HG02571 (cell line): ENCODE measurements around the gene CFAP221.
A peak's percentile ranks its signal among the peaks of the same experiment; 100 is the strongest.

Experiments used
- ATAC-seq: cut with Tn5 transposase; IDR thresholded peaks from one replicate; pipeline ENCODE4 v1.9.1; 2021; ENCODE audit warnings: mild to moderate bottlenecking, moderate library complexity; ENCODE audit not compliant: unreplicated experiment

CFAP221 gene

DNA sequence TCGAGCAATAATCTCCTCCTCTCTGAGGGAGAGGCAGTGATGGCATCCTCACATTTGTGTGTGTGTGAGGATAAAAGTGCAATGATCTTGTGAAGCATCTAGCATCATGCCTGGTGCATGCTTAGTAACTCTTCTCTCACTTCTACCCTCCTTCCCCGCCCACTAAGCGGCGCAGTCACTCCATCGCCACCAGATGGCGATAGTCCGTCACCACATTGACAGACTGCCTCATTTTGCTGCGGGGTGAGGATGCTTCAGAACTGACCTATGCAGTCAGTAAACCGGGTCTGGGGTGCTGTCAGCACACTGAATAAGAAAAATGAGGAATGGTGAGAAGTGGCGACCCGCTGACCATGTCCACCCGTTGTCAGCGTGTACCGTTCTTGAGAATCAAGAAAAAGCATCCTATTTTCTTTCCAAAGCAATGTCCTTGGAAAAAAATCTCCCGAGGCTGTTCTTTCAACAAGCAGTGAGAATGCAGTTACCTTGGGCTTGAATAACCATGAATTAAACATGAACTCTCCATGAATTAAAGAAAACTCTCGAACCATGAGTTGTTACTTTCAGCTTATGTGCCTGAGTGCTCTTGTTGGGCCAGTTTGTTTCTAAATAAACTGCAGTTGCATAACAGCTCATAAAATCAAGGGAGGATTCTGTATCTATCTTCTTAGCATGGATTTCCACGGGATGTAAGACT lies 97.5 kb downstream of the CFAP221 start:
- peak; percentile 98 for ATAC-seq

DNA sequence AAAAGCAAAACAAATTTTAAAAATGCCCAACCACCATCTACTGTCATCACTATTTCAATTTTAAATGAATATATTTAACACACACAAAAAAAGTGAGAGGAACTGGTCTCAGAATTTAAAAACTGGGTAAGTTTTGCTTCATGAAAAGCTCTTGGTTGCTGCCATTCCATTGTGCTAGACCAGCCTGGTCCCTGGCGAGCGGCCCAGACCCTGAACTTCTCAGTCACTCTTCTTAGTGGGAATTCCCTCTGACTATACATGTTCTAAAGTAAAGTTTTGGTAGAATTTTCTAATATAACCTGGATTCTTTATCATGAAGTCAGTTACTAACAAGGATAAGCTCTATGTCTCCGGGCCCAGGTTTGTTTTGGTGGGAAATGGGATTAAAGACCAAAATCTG lies 99.9 kb downstream of the CFAP221 start:
- ATAC-seq: no peak

DNA sequence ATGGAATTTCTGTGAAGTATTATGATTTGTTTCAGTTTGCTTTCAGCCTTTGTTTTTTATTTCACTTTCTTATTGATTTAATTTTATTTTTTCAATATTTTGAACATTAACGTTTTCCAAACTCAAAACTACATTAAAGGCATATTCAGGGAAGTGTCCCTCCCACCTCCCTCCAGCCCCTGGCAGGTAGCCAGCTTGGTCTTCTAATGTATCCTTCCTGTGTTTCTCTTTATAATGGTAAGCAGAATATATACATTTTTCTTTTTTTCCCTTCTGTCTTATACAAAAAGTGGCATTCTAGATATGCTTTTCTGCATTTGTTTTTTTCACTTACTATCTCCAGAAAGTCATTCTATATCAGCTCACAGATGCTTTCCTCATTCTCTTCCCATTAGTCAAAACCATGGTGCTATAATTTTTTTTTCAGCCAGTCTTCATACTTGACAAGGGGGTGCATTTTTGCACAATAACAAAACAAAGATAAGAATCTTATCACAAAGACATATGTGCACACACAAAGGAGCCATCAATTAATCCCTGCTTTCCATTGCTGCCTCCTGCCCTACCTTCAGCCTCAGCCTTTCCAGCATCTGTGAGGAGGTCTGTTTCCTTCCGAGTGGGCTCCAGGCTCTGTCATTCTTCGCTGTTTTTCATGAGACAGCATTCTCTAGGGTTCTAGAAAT lies 101.1 kb downstream of the CFAP221 start:
- no peak for ATAC-seq

DNA sequence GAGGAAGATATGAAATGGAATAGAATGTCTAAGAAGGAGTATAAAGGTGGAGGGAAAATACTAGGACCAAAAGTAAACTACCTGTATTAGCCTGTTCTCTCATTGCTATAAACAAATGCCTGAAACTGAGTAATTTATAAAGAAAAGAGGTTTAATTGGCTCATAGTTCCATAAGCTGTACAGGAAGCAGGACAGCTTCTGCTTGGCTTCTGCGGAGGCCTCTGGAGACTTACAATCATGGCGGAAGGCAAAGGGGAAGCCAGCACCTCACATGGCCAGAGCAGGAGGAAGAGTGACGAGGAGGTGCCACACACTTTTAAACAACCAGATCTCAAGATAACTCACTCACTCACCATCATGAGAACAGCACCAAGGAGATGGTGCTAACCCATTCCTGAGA lies 101.9 kb downstream of the CFAP221 start:
- no peak for ATAC-seq

DNA sequence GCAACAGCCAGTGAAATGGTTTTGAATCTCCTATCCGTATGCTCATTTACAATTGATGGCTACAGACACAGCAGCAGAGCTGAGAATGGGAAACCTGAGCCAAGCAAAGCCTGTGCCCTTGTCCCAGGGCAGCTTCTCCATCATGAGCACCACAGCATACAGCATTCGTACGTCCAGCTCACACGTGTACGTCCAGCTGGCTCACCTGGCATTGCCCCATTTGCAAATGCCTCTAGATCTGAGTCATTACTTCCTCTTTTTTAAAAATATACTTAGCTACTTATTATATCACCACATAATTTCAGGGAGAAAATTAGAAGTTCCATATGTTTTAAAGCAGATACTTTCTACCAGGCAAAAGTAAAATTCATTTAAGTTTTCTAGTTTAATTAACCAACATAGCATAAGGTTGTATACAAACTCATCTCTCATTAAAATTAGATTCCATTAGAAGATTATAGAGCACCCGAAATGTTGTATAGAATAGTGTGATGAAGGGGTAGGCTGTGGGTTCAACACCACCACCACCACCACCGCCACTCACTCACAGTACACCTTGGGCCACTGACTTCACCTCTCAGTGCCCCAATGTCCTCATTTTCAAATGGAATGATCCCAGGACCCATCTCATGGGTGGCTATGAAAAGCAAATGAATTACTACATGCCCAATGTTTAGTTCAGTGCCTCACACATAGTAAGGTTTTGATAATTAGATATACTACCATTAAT lies 103.4 kb downstream of the CFAP221 start:
- peak; percentile 95 for ATAC-seq

DNA sequence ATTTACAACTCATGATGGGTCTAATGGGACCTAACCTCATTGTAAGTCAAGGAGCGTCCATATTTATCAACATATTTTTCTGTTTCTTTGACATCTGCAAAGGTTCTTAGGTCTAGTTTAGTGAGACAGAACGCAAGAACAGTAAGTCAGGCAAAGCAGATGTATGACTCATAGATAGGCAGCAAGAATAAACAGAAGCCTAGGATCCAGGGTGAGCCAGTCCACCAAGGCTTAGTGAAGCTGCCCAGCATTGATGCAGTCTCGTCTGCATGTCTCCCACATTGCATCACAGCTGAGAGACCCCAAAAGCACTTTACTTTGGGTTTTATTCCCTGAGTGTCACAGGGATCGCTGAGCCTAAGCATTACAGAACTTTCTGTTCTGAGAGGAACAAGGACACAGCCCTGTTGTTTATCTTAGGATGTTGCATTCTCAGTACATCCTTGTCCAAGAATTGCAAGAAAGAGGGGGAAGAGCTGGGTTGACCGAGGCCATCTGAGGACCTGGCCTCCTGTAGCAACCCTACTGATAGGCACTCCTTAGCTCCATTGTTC lies 105.2 kb downstream of the CFAP221 start:
- no peak for ATAC-seq

DNA sequence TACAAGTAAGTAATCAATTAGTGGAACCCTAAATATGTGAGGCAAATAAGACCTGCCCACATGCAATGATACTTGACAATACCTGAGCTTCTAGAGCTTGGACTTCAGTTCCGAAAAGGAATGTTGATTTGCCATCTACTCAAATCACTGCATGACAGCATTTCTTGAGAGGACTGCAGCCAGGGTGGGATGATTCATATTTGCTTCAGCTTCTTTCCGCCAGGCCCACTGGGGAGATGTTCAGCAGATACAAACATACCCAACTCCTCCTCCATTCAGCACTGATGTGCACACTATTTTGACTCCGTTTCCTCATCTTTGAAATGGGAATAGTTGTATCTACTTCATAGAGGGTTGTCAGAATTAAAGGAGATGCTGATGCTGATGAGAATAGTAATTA lies 106.0 kb downstream of the CFAP221 start:
- ATAC-seq: no peak

DNA sequence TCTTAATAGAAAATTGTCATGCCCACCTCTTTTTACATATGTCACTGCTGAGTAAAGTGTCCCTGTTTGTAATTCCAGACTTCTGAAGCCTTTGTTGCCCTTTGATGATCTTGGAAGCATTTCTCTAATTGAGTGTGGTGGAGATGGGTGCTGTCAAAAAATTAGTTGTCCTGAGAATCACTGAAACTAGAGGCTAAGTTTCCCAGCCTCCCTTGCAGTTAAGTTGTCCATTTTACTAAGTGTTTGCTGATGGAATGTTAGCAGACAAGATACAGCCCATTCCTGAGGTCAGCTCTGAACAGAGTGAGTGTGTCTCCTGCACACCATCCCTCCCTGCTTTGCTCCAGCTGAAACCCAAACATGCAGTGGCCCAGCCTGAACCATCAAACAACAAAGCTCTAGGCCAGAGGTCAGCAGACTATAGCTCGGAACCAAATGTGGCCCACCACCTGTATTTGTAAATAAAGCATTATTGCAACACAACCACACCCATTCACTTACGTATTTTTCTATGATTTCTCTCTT lies 106.7 kb downstream of the CFAP221 start:
- no peak for ATAC-seq

DNA sequence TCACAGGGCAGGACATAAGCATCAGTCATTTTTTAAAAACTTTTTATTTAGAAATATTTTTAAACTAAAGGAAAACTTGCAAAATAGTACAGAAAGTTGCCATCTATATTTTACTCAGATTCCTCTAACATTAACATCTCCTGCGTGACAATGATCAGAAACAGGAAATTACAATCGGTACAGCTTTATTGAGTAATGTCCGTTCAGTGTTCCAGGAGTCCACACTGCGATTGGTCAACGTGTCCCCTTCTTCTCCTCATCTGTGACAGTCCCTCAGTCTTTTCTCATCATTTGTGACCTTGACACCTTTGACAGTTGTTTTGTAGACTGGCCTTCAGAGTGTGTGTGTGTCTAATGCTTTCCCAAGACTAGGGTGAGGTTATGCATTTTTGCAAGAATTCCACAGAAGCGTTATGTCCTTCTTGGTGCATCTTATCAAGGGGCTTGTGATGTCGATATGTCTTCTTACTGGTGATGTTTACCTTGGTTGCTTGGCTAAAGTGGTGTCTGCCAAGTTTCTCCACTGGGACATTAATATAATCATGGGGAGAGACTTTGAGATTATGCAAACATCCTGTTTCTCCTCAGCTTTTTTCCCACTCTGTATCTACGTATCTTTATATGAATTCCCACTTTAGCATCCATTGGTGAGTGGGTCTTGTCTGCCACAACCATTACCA lies 113.4 kb downstream of the CFAP221 start:
- ATAC-seq: no peak

DNA sequence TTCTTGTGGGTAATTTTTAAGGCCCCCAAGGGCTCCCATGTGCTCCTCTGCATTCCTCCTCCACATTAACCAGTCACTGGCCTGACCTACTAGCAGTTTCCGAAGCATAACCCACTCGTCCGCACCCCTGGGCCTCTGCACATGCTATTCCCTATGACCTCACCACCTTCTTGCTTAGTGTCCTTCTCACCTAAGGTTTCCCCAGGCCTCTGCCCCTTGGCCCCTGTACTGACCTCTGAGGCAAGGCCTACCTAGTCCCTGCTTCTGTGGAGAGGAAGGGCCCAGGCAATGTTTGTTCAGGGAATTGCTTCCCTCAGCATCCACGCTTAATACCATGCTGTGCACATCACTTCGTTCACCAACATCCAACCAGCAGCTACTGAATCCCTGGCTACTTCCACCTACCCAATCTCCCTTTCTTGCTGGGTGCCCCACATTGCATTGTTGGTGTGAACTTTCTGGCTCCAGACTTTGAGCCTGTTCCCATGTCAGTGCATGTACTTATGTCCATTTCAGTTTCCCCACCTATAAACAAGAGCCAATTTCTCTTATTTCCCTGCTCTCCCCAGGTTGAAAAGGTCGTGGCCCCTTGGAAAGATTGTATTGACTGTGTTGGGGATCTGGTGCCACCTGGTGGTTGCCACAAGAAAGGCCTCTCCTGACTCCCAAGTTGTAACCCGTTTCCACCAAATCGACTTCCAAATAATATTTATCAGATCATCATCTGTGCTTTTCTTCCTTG lies 115.5 kb downstream of the CFAP221 start:
- ATAC-seq: no peak

DNA sequence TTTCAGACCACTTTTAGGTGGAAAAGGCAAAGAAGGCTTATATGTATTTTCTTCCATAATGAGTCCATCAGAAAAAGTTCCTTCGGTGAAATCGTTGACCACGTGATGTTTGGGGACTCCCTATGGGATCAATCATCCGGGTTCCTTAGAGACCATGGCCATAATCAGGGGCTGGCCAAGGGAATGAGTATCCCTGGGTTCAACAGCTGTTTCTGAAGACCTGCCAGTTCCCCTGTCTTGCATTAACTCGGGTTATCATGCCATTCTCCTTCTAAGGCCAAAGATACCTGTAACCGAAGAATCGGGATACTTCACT lies 116.1 kb downstream of the CFAP221 start:
- ATAC-seq: no peak

DNA sequence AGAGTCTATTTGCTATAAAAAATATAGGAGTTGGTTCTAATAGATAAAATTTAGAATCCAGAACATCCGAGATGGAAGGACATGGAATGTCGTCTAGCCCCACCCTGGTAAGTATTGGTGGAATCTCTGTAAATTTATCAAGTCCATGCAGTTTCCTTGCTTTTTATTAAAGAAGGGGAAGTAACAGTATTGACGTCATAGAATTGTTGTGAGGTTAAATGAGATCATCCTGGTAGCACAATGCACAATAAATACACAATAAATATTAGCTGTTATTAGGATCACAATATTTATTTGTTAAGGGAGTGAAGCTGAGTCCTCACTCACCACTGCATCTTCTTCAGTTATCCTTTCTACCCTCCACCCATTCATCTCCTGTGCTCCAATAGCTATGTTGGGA lies 118.0 kb downstream of the CFAP221 start:
- ATAC-seq: no peak

DNA sequence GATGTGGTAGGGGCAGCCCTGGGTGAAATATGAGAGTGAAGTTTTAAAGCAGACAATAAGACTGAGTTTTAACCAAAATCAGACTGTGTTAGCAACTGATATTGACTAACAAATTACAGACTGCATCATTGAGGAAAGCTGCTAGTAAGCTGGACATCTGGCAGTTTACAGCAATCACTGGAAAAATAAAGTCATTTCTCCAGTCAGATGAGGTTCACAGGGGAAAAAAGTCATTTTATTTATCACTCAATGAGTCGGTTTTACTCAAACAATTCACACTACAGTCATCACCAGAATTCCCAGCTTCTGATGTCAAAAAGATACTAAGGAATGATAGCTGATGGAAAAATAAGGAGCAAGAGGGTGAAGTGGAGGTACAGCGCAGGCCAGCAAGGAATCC lies 124.3 kb downstream of the CFAP221 start:
- ATAC-seq: no peak

DNA sequence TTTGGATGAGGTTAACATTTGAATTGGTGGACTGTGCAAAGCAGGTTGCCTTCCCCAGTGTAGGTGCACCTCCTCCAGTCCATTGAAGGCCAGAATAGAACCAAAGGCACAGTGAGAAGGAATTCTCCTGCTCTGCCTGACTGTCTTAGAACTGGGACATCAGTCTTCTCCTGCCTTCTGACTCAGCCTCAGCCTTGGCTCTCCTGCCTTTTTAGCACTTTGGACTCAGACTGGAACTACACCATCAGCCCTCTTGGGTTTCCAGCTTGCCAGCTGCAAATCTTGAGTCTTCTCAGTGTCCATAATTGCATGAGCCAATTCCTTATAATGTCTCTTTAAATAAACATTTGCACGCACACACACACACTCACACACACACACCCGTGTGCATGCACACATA lies 126.8 kb downstream of the CFAP221 start:
- ATAC-seq: no peak

DNA sequence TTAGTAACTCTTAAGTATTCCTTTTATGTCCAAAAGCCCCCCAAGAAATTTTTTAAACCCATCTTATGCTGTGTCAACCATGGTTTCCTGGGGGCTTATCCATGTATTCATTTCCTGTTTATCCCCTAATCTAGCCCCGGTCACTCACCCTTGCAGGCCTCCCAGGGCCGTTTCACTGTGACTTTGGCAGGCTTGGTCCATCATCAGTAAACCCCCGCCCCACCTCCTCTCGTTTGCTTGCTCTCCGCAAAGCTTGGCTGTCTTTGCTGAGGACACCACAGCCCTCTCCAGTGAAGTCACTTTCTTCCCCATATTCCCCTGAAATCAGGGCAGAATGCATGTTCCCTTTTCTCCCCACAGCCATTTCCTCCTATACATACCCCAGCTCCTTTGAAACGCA lies 127.5 kb downstream of the CFAP221 start:
- no peak for ATAC-seq

DNA sequence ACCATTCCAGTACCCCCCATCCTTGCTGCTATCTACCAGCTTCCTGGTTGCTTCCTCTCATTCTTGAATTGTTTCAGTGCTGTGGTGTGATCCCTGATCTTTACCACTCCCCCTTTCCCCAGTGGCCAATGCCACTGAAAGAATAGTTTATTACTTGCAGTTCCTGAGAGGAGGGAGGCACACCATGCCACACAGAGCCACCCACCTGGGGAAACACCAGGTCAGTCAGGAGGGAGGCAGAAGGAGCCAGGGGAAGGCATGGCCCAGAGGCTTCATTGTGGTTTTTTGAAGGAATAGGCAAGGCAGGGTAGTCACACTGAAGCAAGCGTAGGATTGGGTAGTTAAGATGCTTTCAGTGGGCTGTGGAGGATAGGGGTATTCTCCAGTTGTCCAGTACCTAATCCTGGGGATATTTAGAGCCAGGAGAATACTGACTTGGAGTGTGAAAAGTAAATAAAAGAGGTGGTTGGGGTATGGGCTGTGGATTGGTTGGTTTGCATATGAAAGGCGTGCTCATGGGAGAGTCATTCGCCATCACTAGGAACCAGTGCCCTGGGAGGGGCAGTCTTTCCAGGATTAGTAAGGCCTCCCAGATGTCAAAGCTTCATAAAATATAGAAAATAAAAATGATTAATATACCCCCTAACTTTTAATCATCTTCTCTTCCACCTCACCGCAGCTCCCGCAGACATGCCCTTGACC lies 128.1 kb downstream of the CFAP221 start:
- no peak for ATAC-seq

DNA sequence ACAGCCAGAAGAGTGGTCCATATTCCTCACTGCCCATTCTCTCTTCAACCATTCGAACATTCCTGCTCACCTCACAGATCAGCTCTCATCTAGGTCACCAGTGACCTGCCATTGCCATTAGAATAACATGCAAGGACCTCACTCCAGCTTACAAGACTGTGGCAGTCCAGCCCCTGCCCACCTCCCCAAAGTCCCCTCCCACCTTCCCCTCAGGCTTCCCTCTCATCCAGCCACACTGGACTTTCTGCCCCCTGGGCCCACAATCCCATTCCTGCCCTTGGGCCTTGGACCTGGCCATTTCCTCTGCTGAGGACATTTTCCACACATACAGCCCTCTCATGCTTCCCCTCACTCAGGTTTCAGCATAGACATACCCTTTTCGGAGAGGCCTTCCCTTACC lies 129.5 kb downstream of the CFAP221 start:
- ATAC-seq: no peak

DNA sequence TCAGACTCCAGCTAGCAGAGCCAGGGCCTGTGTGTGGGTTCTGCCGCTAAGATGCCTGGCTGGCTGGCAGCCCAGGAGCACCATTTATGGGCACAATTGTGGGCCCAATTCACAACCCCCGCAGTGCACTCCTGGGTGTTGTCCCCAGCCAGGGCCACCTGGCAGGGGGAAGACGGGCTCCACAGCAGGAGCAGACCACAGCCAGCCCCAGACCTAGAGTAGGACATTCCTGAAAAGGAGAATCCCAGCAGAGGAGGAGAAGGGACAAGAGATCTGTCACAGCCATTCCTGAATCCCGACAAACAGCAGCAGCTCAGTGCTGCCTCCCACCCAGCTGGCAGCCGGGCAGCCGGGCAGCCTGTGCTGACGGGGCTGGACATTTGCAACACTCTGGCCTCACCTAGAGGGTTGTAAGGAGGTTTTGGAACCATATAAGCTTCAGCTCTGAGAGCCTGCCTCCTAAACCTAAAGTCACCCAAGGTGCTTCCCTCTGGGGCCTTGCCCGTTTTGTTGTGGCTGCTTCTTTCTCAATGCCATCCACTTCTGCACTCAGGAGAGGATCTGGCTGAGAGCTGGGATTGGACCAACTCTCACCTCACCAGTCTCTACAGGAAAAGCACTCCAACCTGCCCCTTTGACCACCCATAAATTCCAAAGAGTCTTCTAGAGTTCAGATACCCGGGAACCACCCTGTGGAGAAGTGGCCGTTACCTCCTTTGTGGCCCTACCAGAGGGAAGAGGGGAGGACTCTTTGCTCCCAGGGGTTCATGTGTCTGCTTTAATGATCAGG lies 130.7 kb downstream of the CFAP221 start:
- ATAC-seq: no peak

DNA sequence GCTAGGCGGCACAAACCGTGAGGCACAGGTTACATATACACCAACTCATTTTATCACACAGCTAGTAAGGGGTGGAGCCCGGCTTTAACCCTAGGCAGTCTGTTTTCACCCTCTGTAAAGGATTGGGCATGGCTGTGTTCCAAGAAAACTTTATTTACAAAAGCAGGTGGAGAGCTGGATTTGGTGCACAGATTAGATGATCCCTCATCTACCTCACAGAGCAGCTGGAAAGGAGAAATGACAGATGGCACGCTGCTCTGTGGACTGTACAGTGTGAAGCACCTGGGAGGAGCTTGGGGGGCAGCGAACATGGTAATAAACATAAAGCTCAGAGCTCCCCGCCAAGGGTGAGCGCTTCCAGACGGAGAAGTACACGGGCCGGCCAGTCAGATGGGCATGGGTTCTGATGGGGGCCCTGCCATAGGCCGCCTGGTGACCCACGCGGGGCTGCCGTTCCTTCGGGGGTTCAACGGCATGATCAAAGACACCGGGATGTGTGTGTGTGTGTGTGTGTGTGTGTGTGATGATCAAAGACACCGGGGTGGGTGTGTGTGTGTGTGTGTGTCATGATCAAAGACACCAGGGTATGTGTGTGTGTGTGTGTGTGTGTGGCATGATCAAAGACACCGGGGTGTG lies 133.9 kb downstream of the CFAP221 start:
- ATAC-seq: no peak
